HEK293T (cell line): Measurements from ENCODE around the gene ANKRD44.

Source experiments
- CTCF ChIA-PET: fragments of 350-600 bp; formaldehyde crosslinking; extraction: SDS; loops from one replicate; lab custom pipeline; 2021; ENCODE audit warnings: antibody characterized with exemption, inconsistent platforms; lab: Yijun Ruan, JAX
- POLR2A ChIA-PET: fragments of 350-600 bp; formaldehyde crosslinking; extraction: SDS; loops from one replicate; lab custom pipeline; 2020; ENCODE audit warnings: antibody characterized with exemption, inconsistent platforms; lab: Yijun Ruan, JAX
- DNase-seq: peaks from one replicate; pipeline ENCODE4 v3.0.0; 2012; ENCODE audit warnings: mixed read lengths; ENCODE audit errors: extremely low spot score
- ARNT ChIP-seq: fragments of 450-650 bp; IDR thresholded peaks from 2 replicates; pipeline ENCODE4 v1.6.1; 2017; ENCODE audit warnings: mild to moderate bottlenecking
- BHLHE40 ChIP-seq: fragments of 450-650 bp; IDR thresholded peaks from 2 replicates; pipeline ENCODE4 v1.6.1; 2016; ENCODE audit warnings: mild to moderate bottlenecking, moderate library complexity, borderline replicate concordance
- CTBP1 ChIP-seq: fragments of 450-650 bp; IDR thresholded peaks from 2 replicates; pipeline ENCODE4 v1.6.1; 2016; ENCODE audit warnings: borderline replicate concordance
- ELF4 ChIP-seq: fragments of 450-650 bp; IDR thresholded peaks from 2 replicates; pipeline ENCODE4 v1.6.1; 2017; ENCODE audit warnings: antibody characterized with exemption
- FOXA1 ChIP-seq: fragments of 450-650 bp; IDR thresholded peaks from 2 replicates; pipeline ENCODE4 v1.6.1; 2016; ENCODE audit warnings: mild to moderate bottlenecking
- FOXK2 ChIP-seq: fragments of 450-650 bp; IDR thresholded peaks from 2 replicates; pipeline ENCODE4 v1.6.1; 2016; ENCODE audit warnings: mild to moderate bottlenecking
- FOXM1 ChIP-seq: fragments of 450-650 bp; IDR thresholded peaks from 2 replicates; pipeline ENCODE4 v1.6.1; 2017; ENCODE audit warnings: mild to moderate bottlenecking, borderline replicate concordance
- HDGF ChIP-seq: fragments of 450-650 bp; IDR thresholded peaks from 2 replicates; pipeline ENCODE4 v1.6.1; 2017; ENCODE audit warnings: antibody characterized with exemption, borderline replicate concordance
- L3MBTL2 ChIP-seq: fragments of 450-650 bp; conservative IDR thresholded peaks from 2 replicates; pipeline ENCODE4 v1.6.1; 2016; ENCODE audit warnings: mild to moderate bottlenecking
- LEF1 ChIP-seq: fragments of 450-650 bp; IDR thresholded peaks from 2 replicates; pipeline ENCODE4 v1.6.1; 2017; ENCODE audit warnings: mild to moderate bottlenecking, borderline replicate concordance
- NFRKB ChIP-seq: fragments of 450-650 bp; IDR thresholded peaks from 2 replicates; pipeline ENCODE4 v1.6.1; 2016; ENCODE audit warnings: mild to moderate bottlenecking, moderate library complexity
- SP1 ChIP-seq: fragments of 450-650 bp; IDR thresholded peaks from 2 replicates; pipeline ENCODE4 v1.6.1; 2017
- SUZ12 ChIP-seq: fragments of 450-650 bp; IDR thresholded peaks from 2 replicates; pipeline ENCODE4 v1.6.1; 2016; ENCODE audit warnings: mild to moderate bottlenecking
- TARDBP ChIP-seq: fragments of 450-650 bp; IDR thresholded peaks from 2 replicates; pipeline ENCODE4 v1.6.1; 2016
- ZNF384 ChIP-seq: fragments of 450-650 bp; IDR thresholded peaks from 2 replicates; pipeline ENCODE4 v1.6.1; 2016
- TF ChIP-seq, protein P1 (sequence below): fragments of 450-650 bp; IDR thresholded peaks from 2 replicates; pipeline ENCODE4 v1.6.1; 2016

Gene ANKRD44

DNA sequence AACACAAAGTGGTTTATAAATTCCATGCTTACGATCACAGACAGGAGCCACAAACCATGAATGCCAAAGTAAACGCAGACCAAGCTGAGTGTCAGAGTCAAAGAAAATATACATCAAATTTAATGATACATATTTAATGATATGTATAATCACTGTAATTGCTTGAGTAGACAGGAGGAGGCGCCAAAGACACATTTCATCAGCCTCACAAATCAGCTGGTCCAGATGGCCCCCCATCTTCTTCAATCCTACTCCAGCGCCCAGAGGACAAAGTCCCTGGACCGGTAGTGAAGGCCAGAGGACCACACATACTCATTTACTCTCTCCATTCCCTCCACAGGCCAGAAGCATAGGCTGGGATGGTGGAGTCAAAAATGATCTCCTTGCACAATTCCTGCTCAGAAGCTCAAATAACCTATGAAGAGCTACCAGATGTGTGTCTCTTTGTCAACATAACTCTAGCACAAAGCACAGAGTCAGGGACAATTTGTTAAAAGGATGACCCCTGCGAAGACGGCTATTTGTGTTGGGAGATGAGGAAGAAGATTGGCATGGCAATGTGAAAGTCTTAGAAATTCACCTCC, 234.7 kb downstream of the ANKRD44 start:
- no peak for TF ChIP-seq SP1
- TF ChIP-seq, protein P1, sequence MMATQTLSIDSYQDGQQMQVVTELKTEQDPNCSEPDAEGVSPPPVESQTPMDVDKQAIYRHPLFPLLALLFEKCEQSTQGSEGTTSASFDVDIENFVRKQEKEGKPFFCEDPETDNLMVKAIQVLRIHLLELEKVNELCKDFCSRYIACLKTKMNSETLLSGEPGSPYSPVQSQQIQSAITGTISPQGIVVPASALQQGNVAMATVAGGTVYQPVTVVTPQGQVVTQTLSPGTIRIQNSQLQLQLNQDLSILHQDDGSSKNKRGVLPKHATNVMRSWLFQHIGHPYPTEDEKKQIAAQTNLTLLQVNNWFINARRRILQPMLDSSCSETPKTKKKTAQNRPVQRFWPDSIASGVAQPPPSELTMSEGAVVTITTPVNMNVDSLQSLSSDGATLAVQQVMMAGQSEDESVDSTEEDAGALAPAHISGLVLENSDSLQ, result peak; percentile 7; the same call in 1 of the 2 replicates
- DNase-seq, result no peak
- ChIA-PET CTCF (interaction anchor here (0.6 to 1.2 kb wide), 4 partner anchors 33 to 301 kb away, joined by 3 to 6 read pairs (median 4); no protein-coding TSS in a partner anchor), POLR2A (no interaction called here)

DNA sequence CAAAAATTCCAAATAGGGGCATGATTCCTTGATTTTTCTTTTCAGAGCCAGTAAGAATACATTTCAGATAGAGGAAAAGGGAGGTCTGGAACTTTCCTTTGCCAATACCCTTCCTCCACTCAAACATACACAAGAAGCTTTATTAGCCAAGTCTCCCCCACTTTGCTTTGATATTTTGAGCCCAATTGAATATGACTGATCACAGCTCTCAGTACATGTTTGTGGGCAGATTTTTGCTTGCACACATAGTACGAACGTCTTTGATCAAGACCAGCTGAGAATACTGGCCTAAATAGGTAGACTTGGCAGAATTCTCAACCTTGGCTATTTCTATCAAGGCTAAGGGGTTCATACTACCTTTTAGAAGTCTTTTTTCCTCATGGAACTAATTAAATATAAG, 235.3 kb downstream of the ANKRD44 start:
- ChIA-PET POLR2A (no interaction called here), CTCF (interaction anchor here (1.2 kb wide), 2 partner anchors 56 to 93 kb away, joined by 3 to 6 read pairs; no protein-coding TSS in a partner anchor)
- TF ChIP-seq BHLHE40 (no peak), FOXK2 (no peak), TARDBP (no peak), LEF1 (no peak), ZNF384 (no peak), L3MBTL2 (no peak), ELF4 (no peak), FOXM1 (no peak), NFRKB (no peak), SUZ12 (no peak), HDGF (no peak), CTBP1 (no peak), FOXA1 (no peak), ARNT (no peak), SP1 (no peak)
- TF ChIP-seq, protein P1, result no peak
- no peak for DNase-seq

DNA sequence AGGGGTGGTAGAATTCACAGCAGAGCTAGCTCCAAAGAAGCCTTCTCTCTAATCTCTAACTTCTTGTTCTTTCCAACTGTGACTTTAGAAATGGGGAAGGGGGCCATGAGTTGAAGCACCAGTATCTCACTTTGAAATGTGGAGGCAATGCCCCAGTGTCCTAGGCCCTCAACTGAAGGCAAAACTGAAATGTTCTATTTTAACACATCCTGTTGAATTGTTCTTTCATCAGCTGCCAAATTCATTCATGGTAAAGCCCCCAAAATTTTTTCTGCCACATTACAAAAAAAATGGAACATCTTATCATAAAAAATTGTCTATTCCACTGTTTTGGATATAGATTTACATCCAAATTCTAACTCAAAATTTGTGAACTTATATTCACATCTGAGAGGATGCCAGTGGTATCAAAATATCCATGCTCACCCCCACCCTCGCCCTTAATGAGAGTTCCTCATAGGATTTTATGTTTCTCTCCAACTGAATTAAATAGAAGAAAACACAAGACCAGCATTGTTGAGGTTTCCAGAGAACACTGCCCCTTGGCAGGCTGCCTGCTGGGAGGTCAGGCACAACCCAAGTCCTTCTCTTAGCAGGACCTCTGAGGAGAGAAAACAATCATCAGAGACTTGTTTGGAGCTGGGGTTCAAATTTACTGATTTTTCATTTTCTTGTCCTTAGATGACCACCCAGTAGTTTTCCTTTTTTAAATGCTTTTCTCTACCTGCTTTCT, 236.7 kb downstream of the ANKRD44 start:
- TF ChIP-seq CTBP1, result no peak
- no peak for TF ChIP-seq FOXK2
- TF ChIP-seq NFRKB, result no peak
- no peak for TF ChIP-seq ARNT
- no peak for TF ChIP-seq SUZ12
- TF ChIP-seq L3MBTL2, result no peak
- TF ChIP-seq SP1, result no peak
- no peak for TF ChIP-seq LEF1
- no peak for TF ChIP-seq FOXM1
- DNase-seq, result no peak
- ChIA-PET POLR2A (no interaction called here), CTCF (no interaction called here)

DNA sequence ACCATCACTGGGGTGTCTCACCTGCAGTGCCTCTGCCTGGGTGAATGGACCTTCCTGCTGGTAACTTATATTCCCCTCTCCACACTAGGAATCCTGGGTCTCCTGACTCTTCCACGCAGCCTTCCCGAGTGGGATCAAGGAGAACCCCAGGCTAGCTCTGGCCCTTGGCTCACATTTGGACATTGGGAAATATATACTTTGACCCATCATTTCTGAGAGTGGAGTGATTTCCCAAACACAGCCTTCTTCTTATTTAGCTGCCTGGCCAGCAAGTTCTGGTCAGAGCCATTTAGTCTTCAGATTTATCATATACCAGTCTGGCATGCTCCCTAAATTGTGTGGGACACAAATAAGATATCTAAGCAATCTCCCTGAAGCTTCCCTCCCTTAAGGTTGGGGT, 237.3 kb downstream of the ANKRD44 start:
- TF ChIP-seq ELF4 (no peak), HDGF (no peak), ARNT (no peak), BHLHE40 (no peak), SUZ12 (no peak), CTBP1 (no peak), FOXA1 (no peak), TARDBP (no peak), L3MBTL2 (no peak), ZNF384 (no peak), FOXM1 (no peak), LEF1 (no peak), FOXK2 (no peak), SP1 (no peak), NFRKB (no peak)
- TF ChIP-seq, protein P1, result no peak
- ChIA-PET CTCF (no interaction called here), POLR2A (no interaction called here)
- DNase-seq, result no peak

DNA sequence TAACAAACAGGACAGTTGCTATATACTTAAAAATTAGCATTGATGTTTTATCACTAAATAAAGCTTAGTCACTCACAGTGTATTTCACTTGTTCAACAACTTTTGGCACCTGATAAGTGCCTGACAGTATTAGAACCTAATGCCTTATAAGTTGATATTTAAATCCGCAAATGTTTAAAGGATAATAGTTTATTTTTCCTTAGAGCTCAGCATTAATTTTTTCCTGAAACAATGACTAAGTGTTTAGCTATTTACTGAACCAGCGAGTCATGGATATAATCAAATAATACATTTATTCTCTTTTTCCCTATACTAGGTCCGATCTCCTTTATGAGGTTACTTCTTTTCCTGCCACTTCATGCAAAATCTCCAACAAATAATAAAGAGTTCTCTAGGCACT, 238.0 kb downstream of the ANKRD44 start:
- POLR2A ChIA-PET, result no interaction called here
- TF ChIP-seq CTBP1, result no peak
- no peak for TF ChIP-seq SP1
- no peak for TF ChIP-seq FOXK2
- TF ChIP-seq, protein P1, result no peak
- TF ChIP-seq TARDBP, result no peak
- TF ChIP-seq L3MBTL2, result no peak
- no peak for TF ChIP-seq ELF4
- TF ChIP-seq HDGF, result no peak
- TF ChIP-seq NFRKB, result no peak
- no peak for TF ChIP-seq ZNF384
- TF ChIP-seq LEF1, result no peak
- no peak for TF ChIP-seq SUZ12
- TF ChIP-seq BHLHE40, result no peak
- no peak for TF ChIP-seq FOXM1
- no peak for TF ChIP-seq ARNT
- CTCF ChIA-PET, result no interaction called here
- no peak for DNase-seq
